UCSD-AML1 (cell line): ENCODE data around the gene C16orf74.

Experiments
- DNase-seq: peaks from one replicate; lab custom pipeline; 2025; ENCODE audit not compliant: unreplicated experiment; lab: John Stamatoyannopoulos, UW

Gene C16orf74

GRCh38 chr16:85750827-85751697 lies at the start of gene C16orf74:
C16orf74 (minus strand) TSS chr16:85751096; CDS start chr16:85735217, 15,879 bp downstream.
- DNase-seq: no peak

DNA sequence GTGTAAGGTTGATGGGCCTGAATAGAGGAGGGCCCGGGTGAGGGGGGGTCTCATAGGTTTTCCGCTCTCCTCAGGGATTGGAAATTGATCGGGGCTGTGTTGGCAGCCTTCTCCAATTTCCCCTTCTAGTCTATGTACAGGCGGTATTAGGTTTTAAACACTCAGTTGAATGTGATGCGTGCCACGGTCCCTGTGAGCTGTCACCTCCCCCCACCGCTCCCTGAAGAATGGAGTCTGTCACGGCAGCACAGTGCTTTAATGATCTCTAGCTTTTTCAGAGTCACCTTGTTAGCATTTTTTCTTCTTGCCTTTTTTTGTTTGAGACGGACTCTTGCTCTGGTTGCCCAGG lies 49.4 kb upstream of the C16orf74 start:
- DNase-seq: no peak

DNA sequence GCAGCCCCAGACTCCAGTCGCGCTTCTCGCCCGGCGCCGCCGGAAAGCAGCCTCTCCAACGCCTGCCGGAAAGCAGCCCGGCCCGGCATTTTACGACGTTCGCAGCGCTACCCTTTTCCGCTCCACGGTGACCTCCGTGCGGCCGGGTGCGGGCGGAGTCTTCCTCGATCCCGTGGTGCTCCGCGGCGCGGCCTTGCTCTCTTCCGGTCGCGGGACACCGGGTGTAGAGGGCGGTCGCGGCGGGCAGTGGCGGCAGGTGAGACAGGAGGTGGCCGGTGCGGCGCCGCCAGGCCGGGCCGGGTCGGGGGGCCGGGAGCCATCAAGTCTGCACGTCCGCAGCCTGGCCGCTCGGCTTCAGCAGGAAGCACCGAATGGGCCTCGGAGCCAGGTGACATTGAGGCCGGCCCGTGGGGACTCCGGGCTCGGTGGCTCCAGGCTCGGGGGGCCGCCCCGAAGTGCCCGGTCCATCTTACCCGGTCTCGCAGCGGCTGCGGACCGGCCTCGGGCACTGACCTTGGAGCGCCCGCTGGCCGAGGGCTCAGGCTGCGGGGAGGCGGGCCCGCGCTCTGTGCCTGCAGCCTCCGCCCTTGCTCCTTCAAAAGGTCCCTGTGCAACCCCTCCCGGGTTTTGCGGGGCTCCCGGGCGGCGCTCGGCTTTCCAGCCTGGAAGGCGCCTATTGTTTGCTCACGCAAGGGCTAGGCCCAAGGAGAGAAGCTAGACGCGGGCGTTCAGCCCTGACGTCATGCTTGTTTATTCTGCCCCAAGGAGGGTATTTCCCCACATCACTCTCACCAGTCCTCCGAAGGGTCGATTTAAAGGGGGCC lies 48.8 kb upstream of the C16orf74 start, which contains the start of the genes COX4I1 and EMC8:
TSS of gene COX4I1 (plus strand) at position 199 of the 824 bp plus-strand sequence. CDS start 1,511 bp downstream, outside the sequence.
TSS of gene EMC8 (minus strand) at position 48 of the 824 bp plus-strand sequence. CDS start 249 bp downstream, outside the sequence.
- peak; percentile 93 for DNase-seq

DNA sequence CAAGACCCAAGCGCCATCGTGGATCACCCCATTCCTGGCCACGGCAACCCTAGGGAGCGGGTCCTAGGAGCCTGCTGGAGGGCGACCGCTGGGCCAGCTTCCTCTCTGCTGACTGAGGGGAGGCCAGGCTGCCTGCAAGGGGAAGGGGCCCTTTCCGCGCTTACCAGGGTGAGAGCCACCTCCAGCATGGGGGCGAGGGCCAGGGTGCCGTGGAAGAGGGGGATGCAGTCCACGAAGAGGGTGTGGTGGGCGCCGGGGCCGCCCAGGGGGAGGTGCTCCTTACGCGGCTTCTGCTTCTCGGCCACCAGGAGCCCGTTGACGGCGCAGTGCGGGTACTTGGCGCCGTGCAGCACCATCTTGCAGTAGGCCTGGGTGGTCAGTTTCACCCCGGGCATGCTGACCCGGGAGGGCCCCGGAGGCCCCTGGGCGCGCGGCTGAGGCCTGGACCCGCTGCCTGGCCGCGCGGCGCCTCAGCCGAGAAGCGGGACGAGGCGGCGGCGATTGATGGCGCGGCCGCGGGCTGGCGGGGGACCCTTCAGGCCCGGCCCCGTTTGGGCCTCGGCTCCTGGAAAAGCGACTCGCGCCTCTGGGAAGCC lies 48.1 kb upstream of the C16orf74 start:
- peak; percentile 50 for DNase-seq

DNA sequence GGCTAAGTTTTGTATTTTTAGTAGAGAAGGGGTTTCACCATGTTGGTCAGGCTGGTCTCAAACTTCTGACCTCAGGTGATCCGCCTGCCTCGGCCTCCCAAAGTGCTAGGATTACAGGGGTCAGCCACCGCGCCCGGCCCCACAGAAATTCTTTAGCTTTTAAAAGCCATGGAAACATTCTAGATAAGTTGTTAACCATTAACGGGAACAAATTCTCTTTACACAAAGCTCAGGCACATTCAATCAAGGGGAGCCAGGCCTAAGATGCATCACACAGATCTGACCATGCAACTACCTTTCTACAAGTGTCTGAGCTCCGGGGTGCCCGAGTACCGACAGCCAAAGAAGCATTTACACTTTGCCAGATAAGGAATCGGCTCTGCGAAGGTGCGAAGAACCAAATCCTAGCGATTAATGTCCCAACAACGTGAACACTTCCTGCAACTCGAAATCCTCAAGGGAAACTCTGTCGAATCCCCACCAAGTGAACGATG lies 47.4 kb upstream of the C16orf74 start:
- DNase-seq: no peak

DNA sequence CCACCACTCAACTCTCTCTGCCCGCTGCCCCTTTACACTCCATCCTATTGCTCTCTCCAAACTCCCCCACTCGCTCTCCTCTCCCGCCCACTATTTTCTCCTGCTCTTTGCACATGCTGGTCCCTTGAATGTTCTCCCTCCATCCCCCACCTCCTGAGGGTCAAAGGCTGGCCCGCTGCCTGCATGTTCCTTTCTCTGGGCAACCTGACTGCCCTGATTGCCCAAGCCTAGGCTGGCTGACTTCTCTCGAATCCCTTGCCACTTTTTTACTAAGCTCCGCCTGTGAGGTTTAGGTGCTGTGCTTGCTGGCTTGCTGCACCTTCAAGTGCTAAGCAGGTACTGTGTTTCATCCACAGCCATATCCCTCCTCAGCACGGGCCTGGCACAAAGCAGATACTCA lies 45.7 kb upstream of the C16orf74 start:
- DNase-seq: no peak

DNA sequence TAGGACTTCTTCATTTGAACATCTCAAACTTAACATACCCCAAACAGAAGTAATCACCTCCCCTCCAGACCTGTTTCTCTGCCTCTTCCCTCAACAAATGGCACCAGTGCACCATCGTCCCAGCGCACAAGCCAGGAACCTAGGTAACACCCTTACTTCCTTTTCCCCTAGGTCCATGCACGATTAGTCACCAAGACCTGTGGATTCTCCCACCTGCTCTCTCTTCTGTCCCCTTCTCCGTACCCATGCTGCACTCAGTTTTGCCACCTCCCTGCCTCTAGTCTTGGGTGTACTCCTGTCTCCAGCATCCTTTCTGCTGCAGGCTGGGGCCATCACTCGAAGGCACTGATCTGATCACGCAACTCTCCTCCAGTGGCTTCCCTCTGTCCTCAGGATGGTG lies 45.3 kb upstream of the C16orf74 start:
- DNase-seq: no peak

DNA sequence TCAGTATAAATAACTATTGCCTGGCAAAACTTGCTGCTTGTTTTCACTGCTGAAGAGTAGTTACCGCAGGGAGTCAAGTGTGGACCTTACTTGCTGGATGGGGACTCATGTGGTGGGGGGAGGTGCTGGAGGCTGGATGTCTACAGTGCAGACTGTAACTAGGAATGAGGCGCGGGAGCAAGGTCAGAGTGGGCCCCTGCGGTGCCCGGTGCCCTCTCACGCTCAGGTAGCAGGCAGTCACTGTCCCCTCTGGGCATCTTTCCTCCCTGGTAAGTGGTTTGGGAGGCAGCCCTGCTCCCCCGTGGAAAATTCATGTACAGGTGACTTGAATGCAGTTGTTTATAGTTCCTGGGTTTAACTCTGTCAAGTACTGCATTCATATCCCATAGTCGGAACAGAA lies 43.8 kb upstream of the C16orf74 start:
- no peak for DNase-seq

DNA sequence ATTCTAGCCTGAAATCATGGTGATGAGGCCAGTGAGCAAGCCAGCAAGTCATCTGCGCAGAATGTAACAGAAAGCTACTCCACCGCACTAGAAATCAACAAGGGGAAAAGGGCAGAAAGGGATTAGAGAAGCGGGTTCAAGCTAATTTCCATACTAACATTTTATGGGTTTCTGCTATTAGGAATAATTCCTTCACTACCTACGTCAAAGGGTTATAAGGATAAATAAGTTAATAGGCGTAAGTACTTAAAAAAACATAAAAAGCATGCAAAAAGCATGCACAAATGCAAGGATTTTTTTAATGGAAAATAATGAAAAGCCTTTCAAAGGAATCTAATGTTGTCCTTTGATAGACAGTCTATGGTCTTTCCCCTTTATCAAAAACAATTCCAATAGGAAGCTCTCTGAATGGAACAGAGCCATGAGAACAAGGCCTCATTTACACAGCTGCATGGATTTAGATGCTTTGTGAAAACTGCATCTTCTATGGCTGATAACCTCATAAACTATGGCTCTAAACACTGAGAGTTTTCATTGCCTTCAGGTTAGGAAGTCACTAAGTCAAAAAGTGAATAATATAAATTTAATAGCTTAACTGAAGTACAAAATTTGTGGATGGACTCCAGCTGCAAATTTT lies 42.9 kb upstream of the C16orf74 start:
- DNase-seq: no peak

DNA sequence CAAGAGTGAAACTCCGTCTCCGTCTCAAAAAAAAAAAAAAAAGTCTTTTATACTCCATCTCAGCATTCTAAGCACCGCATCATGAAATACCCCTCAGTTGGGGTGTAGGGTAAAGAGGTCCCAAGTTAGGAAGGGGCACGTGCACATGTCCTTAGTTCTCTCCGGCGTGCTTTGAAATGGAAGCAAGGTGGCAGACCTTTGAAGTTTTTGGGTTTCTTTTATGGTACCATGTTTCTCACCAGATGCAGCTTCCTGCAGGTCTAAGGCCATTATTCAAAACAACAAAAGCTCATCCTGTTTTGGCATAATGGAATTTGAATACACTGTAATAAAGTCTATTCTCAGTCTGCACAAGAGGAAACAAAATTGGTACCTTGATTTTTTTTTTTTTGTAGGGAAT lies 38.9 kb upstream of the C16orf74 start:
- DNase-seq: no peak

GRCh38 chr16:85788819-85789218 lies 37.9 kb upstream of the C16orf74 start:
- no peak for DNase-seq

GRCh38 chr16:85785927-85786326 lies 35.0 kb upstream of the C16orf74 start:
- no peak for DNase-seq

DNA sequence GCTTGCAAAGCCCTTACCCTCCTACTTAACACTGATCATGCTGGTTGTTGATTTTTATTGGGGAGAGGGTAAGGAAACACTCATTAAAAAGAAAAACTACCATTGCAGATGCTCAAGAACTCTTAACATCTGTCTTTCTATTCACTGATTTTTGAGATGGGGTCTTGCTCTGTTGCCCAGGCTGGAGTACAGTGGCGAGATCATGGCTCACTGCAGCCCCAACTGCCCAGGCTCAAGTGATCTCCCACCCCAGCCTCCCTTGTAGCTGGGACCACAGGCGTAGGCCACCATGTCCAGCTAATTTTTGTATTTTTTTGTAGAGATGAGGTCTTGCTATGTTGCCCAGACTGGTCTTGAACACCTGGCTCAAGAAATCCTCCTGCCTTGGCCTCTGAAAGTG lies 33.9 kb upstream of the C16orf74 start:
- no peak for DNase-seq

GRCh38 chr16:85783441-85783840 lies 32.5 kb upstream of the C16orf74 start:
- DNase-seq: no peak

- no peak for DNase-seq
These were observed 31.6 kb upstream of the C16orf74 start for GRCh38 chr16:85782451-85782850.

DNA sequence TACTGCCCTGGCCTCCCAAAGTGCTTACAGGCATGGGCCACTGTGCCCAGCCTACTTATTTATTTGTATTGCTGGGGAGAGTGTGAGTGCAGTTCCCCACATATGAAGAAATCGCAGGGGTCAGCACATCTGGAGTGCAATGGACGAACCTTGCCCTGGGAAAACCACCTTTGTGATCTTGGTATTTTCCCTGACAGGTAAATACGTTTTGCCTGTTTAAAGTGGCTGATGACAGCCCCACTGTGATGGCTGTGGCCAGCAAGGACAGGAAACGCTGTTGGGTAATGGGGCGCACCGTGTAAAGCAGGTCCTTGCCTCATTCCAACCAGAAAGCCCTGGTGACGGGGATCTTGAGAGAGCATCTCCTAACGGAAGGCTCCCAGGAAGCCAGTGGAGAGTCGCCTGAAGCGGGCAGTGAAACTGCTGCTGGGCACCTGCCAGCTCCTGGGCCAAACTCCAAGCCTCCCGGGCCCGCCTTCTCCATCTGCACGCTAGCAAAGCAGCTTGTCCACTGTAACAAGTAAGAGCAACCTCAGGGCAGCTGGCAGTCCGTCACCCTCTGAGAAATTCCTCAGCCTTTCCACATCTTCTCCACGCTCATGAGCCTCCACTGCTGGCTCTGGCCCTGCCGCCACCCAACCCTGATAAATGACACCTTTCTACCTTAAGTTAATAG lies 30.9 kb upstream of the C16orf74 start:
- DNase-seq: no peak

DNA sequence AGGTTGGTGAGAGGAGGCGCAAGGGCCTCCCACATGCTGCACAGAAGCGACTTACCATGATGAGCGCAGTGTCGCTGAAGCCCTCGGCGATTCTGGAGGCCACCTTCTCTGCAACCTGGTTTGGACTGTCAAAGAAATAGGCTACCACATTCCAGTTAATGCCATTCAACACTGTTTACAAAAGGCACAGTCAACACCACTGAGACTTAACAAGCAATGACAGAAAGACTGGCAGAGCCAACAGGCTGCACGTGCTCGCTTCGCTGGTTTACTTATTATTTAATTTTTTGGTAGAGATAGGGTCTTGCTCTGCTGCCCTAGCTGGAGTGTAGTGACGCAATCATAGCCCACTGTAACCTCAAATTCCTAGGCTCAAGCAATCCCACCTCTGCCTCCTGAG lies 30.3 kb upstream of the C16orf74 start:
- no peak for DNase-seq

- no peak for DNase-seq
These were observed 29.4 kb upstream of the C16orf74 start for GRCh38 chr16:85780281-85780680.

- DNase-seq: no peak
These were observed 28.0 kb upstream of the C16orf74 start for GRCh38 chr16:85778873-85779272.

GRCh38 chr16:85777583-85778310 lies 26.9 kb upstream of the C16orf74 start:
- no peak for DNase-seq
